HUES6 (cell line): Measurements from ENCODE around the gene NCBP1.

Experiments
- H3K27ac ChIP-seq: 2 replicates; pipeline ENCODE4 v1.7.0; 2013; ENCODE audit warnings: low read depth, mild to moderate bottlenecking, low read length, inconsistent platforms
- H3K27me3 ChIP-seq: 2 replicates; pipeline ENCODE4 v1.6.1; 2013; ENCODE audit warnings: low read length; ENCODE audit not compliant: control insufficient read depth, insufficient read depth
- H3K36me3 ChIP-seq: 2 replicates; pipeline ENCODE4 v1.6.1; 2013; ENCODE audit warnings: low read length; ENCODE audit not compliant: control insufficient read depth, insufficient read depth
- H3K4me1 ChIP-seq: 2 replicates; pipeline ENCODE4 v1.6.1; 2013; ENCODE audit warnings: low read length; ENCODE audit not compliant: control insufficient read depth, insufficient read depth
- H3K4me3 ChIP-seq: 2 replicates; pipeline ENCODE4 v1.5.1; 2013; ENCODE audit warnings: low read depth, low read length
- H3K9ac ChIP-seq: one replicate; pipeline ENCODE4 v1.6.1; 2013; ENCODE audit warnings: mild to moderate bottlenecking, low read length
- H3K9me3 ChIP-seq: 2 replicates; pipeline ENCODE4 v1.6.1; 2013; ENCODE audit warnings: low read depth, low read length; ENCODE audit not compliant: control insufficient read depth, insufficient read depth

Gene NCBP1

GRCh38 chr9:97673922-97674321 lies 40.3 kb downstream of the NCBP1 start:
- Histone ChIP-seq H3K4me1 (no peaks in the 10 kb centered on the region), H3K27ac (no peak overlapping the region), H3K9ac (no peak overlapping the region), H3K9me3 (no peaks in the 10 kb centered on the region), H3K36me3 (peaks cover 82% of the 10 kb centered on the region), H3K27me3 (no peaks in the 10 kb centered on the region), H3K4me3 (no peak overlapping the region)

GRCh38 chr9:97675655-97676054 lies 42.0 kb downstream of the NCBP1 start:
- Histone ChIP-seq H3K9ac (no peak overlapping the region), H3K36me3 (peaks cover 66% of the 10 kb centered on the region), H3K4me1 (no peaks in the 10 kb centered on the region), H3K9me3 (no peaks in the 10 kb centered on the region), H3K4me3 (no peak overlapping the region), H3K27me3 (no peaks in the 10 kb centered on the region), H3K27ac (no peak overlapping the region)

GRCh38 chr9:97682242-97682641 lies 48.6 kb downstream of the NCBP1 start:
- H3K36me3 ChIP-seq, result peaks cover 14% of the 10 kb centered on the region
- no peak overlapping the region for H3K9ac ChIP-seq

GRCh38 chr9:97688654-97689053 lies 55.0 kb downstream of the NCBP1 start:
- H3K9me3 ChIP-seq, result no peaks in the 10 kb centered on the region
- no peaks in the 10 kb centered on the region for H3K27me3 ChIP-seq
- peaks cover 19% of the 10 kb centered on the region for H3K36me3 ChIP-seq
- H3K4me1 ChIP-seq, result no peaks in the 10 kb centered on the region
- H3K9ac ChIP-seq, result no peak overlapping the region
- no peak overlapping the region for H3K4me3 ChIP-seq
- H3K27ac ChIP-seq, result no peak overlapping the region

More at GRCh38 chr9:97682242-97682641, 48.6 kb downstream of the NCBP1 start:
- H3K27me3 ChIP-seq, result no peaks in the 10 kb centered on the region
- no peaks in the 10 kb centered on the region for H3K9me3 ChIP-seq
- H3K4me1 ChIP-seq, result no peaks in the 10 kb centered on the region
- H3K27ac ChIP-seq, result no peak overlapping the region
- no peak overlapping the region for H3K4me3 ChIP-seq

GRCh38 chr9:97689401-97690180 lies 56.0 kb downstream of the NCBP1 start:
- Histone ChIP-seq H3K9me3 (no peaks in the 10 kb centered on the region), H3K27me3 (no peaks in the 10 kb centered on the region), H3K9ac (no peak overlapping the region), H3K27ac (no peak overlapping the region), H3K4me1 (no peaks in the 10 kb centered on the region), H3K4me3 (no peak overlapping the region), H3K36me3 (peaks cover 13% of the 10 kb centered on the region; the same call in 1 of the 2 replicates)

GRCh38 chr9:97694769-97695168 lies 61.1 kb downstream of the NCBP1 start:
- Histone ChIP-seq H3K4me3 (no peak overlapping the region), H3K9me3 (no peaks in the 10 kb centered on the region), H3K4me1 (peaks cover 11% of the 10 kb centered on the region; the same call in 1 of the 2 replicates), H3K27ac (no peak overlapping the region), H3K27me3 (peaks cover 18% of the 10 kb centered on the region; the same call in 1 of the 2 replicates), H3K36me3 (peaks cover 8% of the 10 kb centered on the region; the same call in 1 of the 2 replicates), H3K9ac (no peak overlapping the region)

GRCh38 chr9:97695390-97695789 lies 61.8 kb downstream of the NCBP1 start:
- Histone ChIP-seq H3K36me3 (peaks cover 8% of the 10 kb centered on the region; the same call in 1 of the 2 replicates), H3K27me3 (peaks cover 18% of the 10 kb centered on the region), H3K4me3 (no peak overlapping the region), H3K4me1 (peaks cover 11% of the 10 kb centered on the region; the same call in 1 of the 2 replicates), H3K9me3 (no peaks in the 10 kb centered on the region), H3K27ac (no peak overlapping the region), H3K9ac (no peak overlapping the region)

GRCh38 chr9:97695995-97696802 lies 62.6 kb downstream of the NCBP1 start:
- H3K9me3 ChIP-seq, result no peaks in the 10 kb centered on the region
- peak overlapping the region; percentile 93 for H3K4me3 ChIP-seq
- peaks cover 11% of the 10 kb centered on the region; the same call in 1 of the 2 replicates for H3K4me1 ChIP-seq
- peaks cover 4% of the 10 kb centered on the region; the same call in 1 of the 2 replicates for H3K36me3 ChIP-seq
- peaks cover 18% of the 10 kb centered on the region for H3K27me3 ChIP-seq
- peak overlapping the region; percentile 82 for H3K9ac ChIP-seq
- no peak overlapping the region for H3K27ac ChIP-seq

- H3K9me3 ChIP-seq, result no peaks in the 10 kb centered on the region
- H3K36me3 ChIP-seq, result 0 out of 2 replicates have a peak, but pooled peaks cover 4% of the 10 kb centered on the region
- H3K4me3 ChIP-seq, result peak within 1 kb of the TSS; percentile 93
- no peak within 1 kb of the TSS; the same call in 1 of the 2 replicates for H3K27ac ChIP-seq
- peaks cover 18% of the 10 kb centered on the region for H3K27me3 ChIP-seq
- peak within 1 kb of the TSS; percentile 82 for H3K9ac ChIP-seq
- H3K4me1 ChIP-seq, result peaks cover 11% of the 10 kb centered on the region; the same call in 1 of the 2 replicates
Observed at GRCh38 chr9:97696803-97697601, 63.4 kb downstream of the NCBP1 start, which contains the start of gene XPA. Gene XPA, minus strand, starts transcription at chr9:97697340. Its CDS starts 48 bp downstream, at chr9:97697292.

GRCh38 chr9:97697837-97698236 lies 64.2 kb downstream of the NCBP1 start:
- Histone ChIP-seq H3K4me3 (peak overlapping the region; percentile 93), H3K9ac (no peak overlapping the region), H3K27me3 (peaks cover 18% of the 10 kb centered on the region), H3K27ac (no peak overlapping the region), H3K4me1 (peaks cover 11% of the 10 kb centered on the region; the same call in 1 of the 2 replicates), H3K9me3 (no peaks in the 10 kb centered on the region), H3K36me3 (0 out of 2 replicates have a peak, but pooled peaks cover 3% of the 10 kb centered on the region)
